GM19467 (cell line): Measurements from ENCODE around the gene TCF19.
"Not testable (repeated sequence)": the region's sequence is repeated elsewhere in the genome, so short reads cannot be mapped to it uniquely, and the experiment has no call there.

Source experiments
- ATAC-seq: cut with Tn5 transposase; IDR thresholded peaks from one replicate; pipeline ENCODE4 v1.9.1; 2021; ENCODE audit warnings: mild to moderate bottlenecking, moderate library complexity; ENCODE audit not compliant: unreplicated experiment

TCF19 gene

DNA sequence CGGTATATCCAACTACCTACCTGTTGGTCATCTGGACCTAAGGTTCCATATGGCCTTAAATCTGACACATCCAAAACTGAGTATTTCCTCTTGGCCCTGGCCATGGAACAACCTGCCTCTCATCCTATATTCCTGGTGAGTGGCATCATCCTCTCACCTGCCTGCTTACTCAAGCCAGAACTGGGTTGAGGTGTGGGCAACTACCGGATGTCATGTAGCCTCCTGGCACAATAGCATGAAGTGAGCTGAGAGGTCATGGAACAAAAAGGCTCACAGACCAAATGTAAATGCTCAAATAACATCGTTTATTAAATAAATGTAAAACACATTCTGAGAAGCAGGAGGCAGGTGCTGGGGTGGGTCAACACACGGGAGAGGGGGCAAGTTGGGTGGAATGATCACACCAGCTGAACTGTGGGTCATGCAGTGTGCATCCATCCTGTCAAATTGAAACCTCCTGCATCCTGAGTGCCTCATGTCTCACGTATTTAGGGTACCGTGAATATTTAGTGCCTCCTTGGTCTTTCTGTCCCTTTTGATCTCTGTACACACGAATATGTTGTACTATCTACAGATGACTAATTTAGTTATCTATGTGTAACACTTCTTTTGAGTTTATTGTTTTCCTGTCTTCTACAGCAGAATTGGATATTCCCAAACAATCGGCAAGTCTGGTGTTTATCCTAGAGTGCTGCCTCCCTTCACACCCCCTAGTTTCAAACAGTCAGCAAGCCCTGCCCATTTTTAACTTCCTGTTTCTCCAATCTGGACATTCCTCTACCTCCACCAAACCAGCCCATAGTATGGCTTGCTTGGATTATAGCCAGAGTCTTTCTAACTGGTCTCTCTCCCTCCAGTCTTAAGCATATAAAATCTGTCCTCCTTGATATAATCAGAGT is 20.0 kb downstream of the TCF19 start:
- ATAC-seq = no peak

DNA sequence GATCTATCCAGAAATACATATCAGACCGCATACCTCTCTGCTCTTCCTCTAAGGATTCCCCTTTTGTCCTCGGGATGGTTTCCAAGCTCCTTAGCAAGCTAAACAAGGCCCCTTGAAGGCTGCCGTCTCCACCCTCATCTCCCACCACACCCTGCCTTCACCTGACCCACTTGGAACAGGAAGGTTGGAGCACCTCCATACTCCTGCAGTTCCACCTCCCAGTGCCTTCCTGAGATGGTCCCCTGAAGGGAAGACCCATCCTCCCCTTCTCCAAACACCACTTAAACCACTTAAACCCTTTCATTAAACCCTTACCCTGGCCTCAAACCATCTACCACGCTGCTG is 20.6 kb downstream of the TCF19 start:
- no peak for ATAC-seq

DNA sequence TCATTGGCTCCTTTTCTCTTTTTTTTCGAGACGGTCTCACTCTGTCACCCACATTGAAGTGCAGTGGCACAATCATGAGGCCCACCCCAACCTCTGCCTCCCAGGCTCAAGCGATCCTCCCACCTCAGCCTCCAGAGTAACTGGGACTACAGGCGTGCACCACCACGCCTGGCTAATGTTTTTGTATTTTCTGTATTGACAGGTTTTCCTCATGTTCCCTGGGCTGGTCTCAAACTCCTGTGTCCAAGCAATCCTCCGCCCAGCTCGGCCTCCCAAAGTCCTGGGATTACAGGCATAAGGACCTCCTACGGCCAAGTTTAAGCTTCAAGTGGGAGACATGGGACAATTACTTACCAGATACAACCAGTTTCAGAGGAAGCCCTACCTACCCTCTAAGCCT is 21.5 kb downstream of the TCF19 start:
- no peak for ATAC-seq

DNA sequence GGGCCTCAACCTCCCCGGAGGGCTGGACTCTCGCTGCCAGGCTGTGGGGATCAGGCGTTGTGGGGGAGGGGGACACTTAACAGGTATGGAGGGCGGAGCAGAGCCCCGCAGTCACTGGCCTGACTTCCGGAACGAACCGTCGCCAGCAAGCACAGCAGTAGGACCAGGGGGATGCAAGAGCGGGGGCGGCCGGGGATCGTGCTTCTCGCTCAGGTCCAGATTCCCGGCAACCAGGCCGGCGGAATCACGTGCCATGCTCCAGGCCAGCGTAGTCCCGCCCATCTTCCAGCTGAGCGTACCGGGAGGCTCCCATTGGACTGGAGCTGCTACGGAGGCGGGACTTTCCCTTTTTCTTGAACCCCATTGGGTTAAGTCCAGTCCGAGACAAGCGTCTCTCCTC is 22.1 kb downstream of the TCF19 start:
- ATAC-seq = no peak

DNA sequence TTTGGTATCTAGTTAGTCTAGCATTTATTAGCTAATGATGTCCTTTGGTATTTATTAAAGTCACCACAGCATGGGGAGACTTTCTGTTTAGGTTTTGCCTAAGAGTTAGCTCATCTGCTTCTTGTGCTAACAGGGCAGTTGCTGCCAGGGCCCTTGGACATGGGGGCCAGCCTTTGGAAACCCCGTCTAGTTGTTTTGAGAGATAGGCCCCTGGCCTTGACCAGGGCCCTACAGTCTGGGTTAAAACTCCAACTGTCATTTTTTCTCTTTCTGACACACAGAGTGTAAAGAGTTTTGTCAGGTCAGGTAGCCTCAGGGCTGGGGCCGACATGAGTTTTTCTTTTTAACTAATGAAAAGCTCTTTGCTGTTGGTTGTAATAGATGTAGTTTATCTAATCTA is 24.9 kb downstream of the TCF19 start:
- not testable (repeated sequence) for ATAC-seq

DNA sequence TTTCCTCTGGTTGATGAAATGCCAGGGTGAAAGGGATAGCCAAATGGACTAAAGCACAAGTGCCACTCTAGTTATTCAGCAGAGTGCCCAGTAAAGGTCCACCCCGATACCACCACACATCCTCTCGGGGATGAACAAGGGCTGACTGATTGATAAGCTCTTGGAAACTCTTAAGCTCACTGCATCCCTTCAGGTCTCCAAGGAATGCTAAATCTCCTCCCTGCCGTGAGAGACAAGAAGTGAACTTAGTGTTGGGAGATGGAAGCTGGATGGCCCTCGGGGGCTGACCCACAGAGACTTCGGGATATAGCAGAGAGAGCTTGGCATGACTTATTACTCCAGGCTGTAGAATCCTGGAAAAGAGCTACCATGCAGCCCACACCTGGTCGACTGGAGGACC is 25.5 kb downstream of the TCF19 start:
- not testable (repeated sequence) for ATAC-seq

DNA sequence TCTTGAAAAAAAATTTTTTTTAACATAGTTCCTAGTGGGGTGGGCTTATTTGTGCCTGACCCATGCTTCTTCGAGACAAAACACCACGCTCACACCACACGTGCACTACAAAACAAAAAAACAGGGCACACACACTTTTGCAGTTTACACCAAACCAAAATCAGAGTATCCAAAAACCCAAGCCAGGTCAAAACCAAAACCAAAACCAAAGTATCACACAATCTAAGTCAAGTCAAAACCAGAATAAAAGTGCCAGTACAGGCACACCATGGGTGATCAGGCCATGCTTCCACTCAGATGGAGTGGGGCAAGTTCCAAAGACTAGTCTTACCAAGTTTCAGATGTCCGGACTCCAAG is 27.3 kb downstream of the TCF19 start:
- ATAC-seq = not testable (repeated sequence)

DNA sequence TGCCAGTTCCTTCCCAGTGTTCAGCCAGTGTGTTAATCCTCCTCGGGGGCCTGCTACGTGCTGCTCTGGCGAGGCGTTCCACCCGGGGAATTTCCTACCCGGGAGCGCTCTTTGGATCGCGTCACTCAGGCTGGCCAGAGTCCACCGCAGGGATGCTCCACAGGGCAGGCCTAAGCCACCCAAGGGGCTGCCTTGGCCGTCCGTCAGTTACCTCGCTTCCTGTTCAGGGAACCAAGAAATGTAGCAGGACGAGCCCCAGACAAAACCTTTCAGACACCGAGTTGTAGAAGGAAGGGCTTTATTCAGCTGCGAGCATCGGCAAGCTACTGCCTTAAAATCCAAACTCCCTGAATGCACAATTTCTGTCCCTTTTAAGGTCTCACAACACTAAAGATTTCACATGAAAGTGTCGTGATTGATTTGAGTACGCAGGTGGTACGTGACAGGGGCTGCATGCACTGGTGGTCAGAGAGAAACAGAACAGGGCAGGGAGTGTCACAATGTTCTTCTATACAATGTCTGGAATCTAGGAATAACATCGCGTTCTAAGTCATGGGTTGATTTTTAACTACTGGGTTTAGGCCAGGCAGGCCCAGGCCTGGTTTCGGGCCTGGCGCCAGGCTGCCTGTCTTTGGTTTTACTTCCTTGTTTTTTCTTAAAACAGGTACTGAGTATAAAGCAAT is 27.8 kb downstream of the TCF19 start:
- no peak for ATAC-seq

DNA sequence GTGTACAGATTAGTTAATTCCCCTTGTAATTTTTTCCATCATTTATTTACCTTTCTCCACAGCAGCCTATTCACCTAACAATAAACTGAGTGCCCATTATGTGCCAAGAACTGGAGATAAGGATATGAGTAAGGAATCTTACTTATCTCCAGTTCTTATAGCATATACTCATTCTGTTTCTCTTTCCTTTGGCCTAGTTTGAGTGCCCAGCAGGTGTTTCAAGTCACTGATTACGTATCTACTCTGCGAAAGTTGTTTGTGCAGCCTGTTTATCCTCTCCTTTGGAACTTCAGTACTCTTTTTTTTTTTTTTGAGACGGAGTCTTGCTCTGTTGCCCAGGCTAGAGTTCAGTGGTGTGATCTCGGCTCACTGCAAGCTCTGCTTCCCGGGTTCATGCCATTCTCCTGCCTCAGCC is 29.4 kb downstream of the TCF19 start:
- ATAC-seq = no peak

DNA sequence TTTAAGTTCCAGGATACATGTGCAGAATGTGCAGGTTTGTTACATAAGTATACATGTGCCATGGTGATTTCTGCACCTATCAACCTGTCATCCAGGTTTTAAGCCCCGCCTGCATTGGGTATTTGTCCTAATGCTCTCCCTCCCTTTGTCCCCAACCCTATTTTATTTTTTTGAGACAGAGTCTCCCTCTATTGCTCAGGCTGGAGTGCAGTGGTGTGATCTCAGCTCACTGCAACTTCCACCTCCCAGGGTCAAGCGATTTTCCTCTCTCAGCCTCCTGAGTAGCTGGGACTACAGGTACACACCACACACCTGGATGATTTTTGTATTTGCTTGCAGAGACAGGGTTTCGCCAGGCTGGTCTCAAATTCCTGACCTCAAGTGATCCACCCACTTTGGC is 30.8 kb downstream of the TCF19 start:
- ATAC-seq = not testable (repeated sequence)

DNA sequence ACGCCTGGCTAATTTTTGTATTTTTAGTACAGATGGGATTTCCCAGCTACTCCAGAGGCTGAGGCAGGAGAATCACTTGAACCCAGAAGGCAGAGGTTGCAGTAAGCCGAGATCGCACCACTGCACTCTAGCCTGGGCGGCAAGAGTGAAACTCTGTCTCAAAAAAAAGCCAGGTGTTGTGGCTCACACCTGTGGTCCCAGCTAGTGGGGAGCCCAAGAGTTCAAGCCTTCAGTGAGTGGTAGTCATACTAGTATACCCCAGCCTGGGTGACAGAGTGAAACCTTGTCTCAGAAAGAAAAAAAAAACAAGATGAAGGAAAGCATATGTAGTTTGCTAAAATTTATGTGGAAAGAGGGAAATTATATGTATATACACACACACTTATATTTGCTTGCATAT is 32.1 kb downstream of the TCF19 start:
- no peak for ATAC-seq

DNA sequence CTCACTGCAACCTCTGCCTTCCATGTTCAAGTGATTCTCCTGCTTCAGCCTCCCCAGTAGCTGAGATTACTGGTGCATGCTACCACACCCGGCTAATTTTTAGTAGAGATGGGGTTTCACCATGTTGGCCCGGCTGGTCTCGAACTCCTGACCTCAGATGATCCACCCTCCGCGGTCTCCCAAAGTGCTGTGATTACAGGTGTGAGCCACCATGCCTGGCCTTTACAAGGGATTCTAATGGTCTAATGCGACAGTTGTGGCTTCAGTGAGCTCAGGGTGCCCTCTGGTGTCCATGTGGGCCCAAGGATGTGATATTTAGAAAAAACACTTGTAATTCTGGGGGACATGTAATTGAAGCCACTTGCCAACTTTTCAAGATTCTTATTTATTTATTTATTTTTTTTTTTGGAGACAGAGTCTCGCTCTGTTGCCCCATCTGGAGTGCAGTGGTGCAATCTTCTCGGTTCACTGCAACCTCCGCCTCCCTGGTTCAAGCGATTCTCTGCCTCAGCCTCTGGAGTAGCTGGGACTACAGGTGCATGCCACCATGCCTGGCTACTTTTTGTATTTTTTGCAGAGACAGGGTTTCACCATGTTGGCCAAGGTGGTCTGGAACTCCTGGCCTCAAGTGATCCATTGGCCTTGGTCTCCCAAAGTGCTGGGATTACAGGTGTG is 34.2 kb downstream of the TCF19 start:
- not testable (repeated sequence) for ATAC-seq

DNA sequence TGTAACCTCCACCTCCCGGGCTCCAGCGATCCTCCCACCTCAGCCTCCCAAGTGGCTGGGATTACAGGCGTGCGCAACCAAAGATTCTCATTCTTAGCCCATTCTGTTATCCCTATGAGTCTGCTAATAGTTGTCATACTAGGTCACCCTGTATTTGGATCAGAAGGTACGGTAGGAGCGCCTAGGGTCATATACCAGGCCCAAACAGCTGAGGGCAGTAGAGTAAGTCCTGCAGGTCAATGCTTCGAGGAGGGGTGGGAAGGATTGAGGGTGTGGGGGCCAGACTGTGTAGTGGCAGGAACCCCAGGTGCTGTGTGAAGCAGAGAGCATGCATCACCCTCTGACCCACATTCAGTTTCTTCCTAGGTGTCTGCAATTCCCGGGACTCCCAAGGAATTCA is 34.8 kb downstream of the TCF19 start:
- no peak for ATAC-seq

DNA sequence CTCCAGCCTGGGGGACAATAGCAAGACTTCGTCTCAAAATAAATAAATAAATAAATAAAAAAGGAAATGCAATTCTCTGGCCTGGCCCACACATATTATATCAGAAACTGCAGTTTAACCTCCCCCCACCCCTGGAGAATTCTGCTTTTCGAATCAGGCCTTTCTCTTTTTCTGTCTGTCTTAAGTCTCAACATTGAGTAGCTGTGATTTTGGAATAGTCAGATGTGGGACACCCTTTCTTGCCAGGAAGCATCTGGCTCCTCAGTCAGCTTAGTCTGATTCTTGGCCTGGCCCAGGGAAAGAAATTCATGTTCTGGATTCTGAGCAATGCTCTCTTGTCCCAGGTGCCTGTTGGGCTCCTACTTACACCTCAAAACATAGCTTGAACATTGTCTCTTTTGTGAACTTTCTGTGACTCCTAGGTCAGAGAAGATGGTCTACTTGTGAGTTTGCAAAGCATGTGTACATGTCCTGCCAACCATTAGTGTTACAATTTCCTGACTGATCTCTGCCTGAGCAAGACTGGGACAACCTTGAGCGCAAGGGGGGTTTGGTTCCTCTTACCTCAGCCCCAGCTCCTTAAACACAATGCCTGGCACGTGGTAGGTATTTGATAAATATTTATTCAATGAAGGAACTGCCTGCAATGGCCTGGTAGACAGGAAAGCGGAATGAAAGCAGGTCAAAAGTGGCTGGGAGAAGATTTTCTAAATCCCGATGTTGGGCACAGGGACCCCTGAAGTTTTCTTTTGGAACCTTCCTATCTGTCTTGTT is 35.9 kb downstream of the TCF19 start:
- ATAC-seq = no peak

DNA sequence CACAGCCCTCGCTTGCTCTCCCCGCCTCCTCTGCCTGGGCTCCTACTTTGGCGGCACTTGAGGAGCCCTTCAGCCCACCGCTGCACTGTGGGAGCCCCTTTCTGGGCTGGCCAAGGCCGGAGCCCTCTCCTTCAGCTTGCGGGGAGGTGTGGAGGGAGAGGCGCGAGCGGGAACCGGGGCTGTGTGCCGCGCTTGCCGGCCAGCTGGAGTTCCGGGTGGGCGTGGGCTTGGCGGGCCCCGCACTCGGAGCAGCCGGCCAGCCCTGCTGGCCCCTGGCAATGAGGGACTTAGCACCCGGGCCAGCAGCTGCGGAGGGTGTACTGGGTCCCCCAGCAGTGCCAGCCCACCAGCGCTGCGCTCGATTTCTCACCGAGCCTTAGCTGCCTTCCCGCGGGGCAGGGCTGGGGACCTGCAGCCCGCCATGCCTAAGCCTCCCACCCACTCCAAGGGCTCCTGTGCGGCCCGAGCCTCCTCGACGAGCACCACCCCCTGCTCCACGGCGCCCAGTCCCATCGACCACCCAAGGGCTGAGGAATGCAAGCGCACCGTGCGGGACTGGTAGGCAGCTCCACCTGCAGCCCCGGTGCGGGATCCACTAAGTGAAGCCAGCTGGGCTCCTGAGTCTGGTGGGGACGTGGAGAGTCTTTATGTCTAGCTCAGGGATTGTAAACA is 37.1 kb downstream of the TCF19 start:
- ATAC-seq = not testable (repeated sequence)

DNA sequence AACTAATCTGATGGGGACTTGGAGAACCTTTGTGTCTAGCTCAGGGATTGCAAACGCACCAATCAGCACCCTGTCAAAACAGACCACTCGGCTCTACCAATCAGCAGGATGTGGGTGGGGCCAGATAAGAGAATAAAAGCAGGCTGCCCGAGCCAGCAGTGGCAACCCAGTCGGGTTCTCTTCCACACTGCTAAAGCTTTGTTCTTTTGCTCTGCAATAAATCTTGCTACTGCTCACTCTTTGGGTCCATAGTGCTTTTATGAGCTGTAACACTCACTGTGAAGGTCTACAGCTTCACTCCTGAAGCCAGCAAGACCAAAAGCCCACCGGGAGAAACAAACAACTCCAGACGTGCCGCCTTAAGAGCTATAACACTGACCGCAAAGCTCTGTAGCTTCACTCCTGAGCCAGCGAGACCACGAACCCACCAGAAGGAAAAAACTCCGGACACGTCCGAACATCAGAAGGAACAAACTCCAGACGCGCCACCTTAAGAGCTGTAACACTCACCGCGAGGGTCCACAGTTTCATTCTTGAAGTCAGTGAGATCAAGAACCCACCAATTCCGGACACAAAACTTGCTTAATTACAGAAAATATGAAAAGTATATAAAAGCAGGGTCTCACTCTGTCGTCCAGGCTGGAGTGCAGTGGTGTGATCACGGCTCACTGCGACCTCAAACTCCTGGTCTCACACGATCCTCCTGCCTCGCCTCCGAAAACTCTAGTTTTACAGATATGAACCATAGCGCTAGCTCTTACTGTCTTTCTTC is 38.0 kb downstream of the TCF19 start:
- not testable (repeated sequence) for ATAC-seq

DNA sequence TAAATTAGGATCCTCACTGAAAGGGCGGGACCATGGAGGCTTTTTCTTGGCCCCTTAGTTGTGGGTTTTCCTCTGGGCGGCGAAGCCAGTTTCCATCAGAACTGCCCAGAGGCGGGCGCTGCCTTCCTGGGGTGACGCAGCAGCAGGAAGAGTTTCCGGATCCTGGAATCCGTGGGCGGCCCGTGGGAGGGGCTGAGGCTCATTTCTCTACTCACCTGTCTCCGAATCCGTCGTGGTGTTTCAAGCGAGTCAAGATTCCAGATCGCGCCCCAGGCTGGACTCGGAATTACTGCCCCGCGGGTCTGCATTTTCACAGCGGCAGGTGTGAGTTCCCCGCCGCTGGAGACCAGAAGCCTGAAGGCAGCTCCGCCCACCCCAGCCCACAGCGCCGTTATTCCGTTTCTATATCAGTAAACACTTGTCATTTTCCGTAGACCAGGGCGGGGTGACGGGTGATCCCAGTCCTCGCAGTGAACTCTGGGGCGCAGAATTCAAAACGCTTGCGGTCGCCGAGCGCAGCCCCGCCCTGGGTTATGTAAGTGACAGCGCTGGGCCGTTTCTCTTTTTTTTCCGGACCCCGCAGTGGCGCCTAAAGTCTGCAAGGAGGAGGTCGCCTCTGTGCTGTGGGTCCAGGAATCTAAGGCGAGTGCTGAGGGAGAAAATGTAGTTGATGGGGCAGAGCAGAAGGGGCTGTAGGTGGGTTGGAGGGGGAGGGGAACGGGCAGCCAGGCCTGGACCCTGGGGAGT is 39.3 kb downstream of the TCF19 start:
- ATAC-seq = peak; percentile 54

DNA sequence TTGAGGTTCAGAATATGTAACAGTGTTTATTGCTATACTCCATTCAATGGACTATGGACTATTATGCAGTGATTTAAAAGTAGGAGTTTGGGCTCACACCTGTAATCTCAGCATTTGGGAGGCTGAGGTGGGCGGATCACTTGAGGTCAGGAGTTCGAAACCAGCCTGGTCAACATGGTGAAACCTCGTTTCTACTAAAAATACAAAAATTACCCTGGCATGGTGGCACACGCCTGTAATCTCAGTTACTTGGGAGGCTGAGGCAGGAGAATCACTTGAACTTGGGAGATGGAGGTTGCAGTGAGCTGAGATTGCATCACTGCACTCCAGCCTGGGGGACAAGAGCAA is 40.7 kb downstream of the TCF19 start:
- not testable (repeated sequence) for ATAC-seq
